Stimulated activated naive B cell treated with anti-CD40 and anti-IgM and Interleukin-4, amounts not matched to agents 10 μg/mL and 1 μg/mL and 100 μg/mL, for 72 hours (primary cell): Measurements from ENCODE around the gene GRID2.

Experiments used
- ATAC-seq, 2 donors: fragments of 150-1000 bp; cut with Tn5 transposase; replicated peaks; 2 replicates each; pipeline ENCODE4 v1.10.0; 2021; ENCODE audit warnings: moderate library complexity in 1 of 2
- DNase-seq: peaks from one replicate; pipeline ENCODE4 v3.0.0; 2021
- H3K27ac Mint-ChIP-seq: one replicate; pipeline ENCODE4 v1.8.0; 2022; ENCODE audit warnings: mild to moderate bottlenecking, mixed read lengths
- H3K27me3 Mint-ChIP-seq, 2 donors: one replicate each; pipeline ENCODE4 v1.8.0; 2022; ENCODE audit warnings: mixed read lengths in 2 of 2
- H3K36me3 Mint-ChIP-seq, 2 donors: one replicate each; pipeline ENCODE4 v1.8.0; 2022; ENCODE audit warnings: mixed read lengths in 2 of 2, mild to moderate bottlenecking in 1 of 2
- H3K4me1 Mint-ChIP-seq, 2 donors: one replicate each; pipeline ENCODE4 v1.8.0; 2022; ENCODE audit warnings: mixed read lengths in 2 of 2, mild to moderate bottlenecking in 1 of 2
- H3K4me3 Mint-ChIP-seq, 2 donors: one replicate each; pipeline ENCODE4 v1.8.0; 2022; ENCODE audit warnings: mild to moderate bottlenecking in 2 of 2, mixed read lengths in 2 of 2, moderate library complexity in 1 of 2
- H3K9me3 Mint-ChIP-seq, 2 donors: one replicate each; pipeline ENCODE4 v1.8.0; 2022; ENCODE audit warnings: mixed read lengths in 2 of 2, mild to moderate bottlenecking in 1 of 2

The GRID2 gene

GRCh38 chr4:92988301-92988700 is 684.5 kb downstream of the GRID2 start:
- ATAC-seq = no peak
- Mint-ChIP-seq H3K9me3 (peaks cover 0 to 4% of the 10 kb centered on the region in 2 donors), H3K36me3 (no peaks in the 10 kb centered on the region), H3K27me3 (no peaks in the 10 kb centered on the region), H3K27ac (no peak overlapping the region), H3K4me1 (no peaks in the 10 kb centered on the region), H3K4me3 (no peak overlapping the region)
- no peak for DNase-seq

GRCh38 chr4:92992758-92993157 is 689.0 kb downstream of the GRID2 start:
- no peaks in the 10 kb centered on the region for H3K4me1 Mint-ChIP-seq

GRCh38 chr4:92994727-92995126 is 691.0 kb downstream of the GRID2 start:
- no peak for ATAC-seq
- no peak overlapping the region for H3K27ac Mint-ChIP-seq
- no peaks in the 10 kb centered on the region for H3K36me3 Mint-ChIP-seq
- no peaks in the 10 kb centered on the region for H3K27me3 Mint-ChIP-seq
- H3K9me3 Mint-ChIP-seq = no peaks in the 10 kb centered on the region
- no peak for DNase-seq
- H3K4me3 Mint-ChIP-seq = no peak overlapping the region
- H3K4me1 Mint-ChIP-seq = no peaks in the 10 kb centered on the region

More at GRCh38 chr4:92992758-92993157, 689.0 kb downstream of the GRID2 start:
- Mint-ChIP-seq H3K27ac (no peak overlapping the region), H3K9me3 (no peaks in the 10 kb centered on the region), H3K4me3 (no peak overlapping the region), H3K36me3 (no peaks in the 10 kb centered on the region), H3K27me3 (no peaks in the 10 kb centered on the region)
- ATAC-seq (no peak), DNase-seq (no peak)

GRCh38 chr4:92996533-92996932 is 692.8 kb downstream of the GRID2 start:
- no peak overlapping the region for H3K27ac Mint-ChIP-seq
- no peaks in the 10 kb centered on the region for H3K27me3 Mint-ChIP-seq
- H3K9me3 Mint-ChIP-seq = no peaks in the 10 kb centered on the region
- no peak for DNase-seq
- H3K36me3 Mint-ChIP-seq = no peaks in the 10 kb centered on the region
- H3K4me3 Mint-ChIP-seq = no peak overlapping the region
- no peaks in the 10 kb centered on the region for H3K4me1 Mint-ChIP-seq
- ATAC-seq = peak in 1 of 2 donors; percentile 16

GRCh38 chr4:93000910-93001309 is 697.1 kb downstream of the GRID2 start:
- Mint-ChIP-seq H3K4me1 (no peaks in the 10 kb centered on the region), H3K9me3 (no peaks in the 10 kb centered on the region), H3K27me3 (no peaks in the 10 kb centered on the region), H3K36me3 (no peaks in the 10 kb centered on the region), H3K27ac (no peak overlapping the region), H3K4me3 (no peak overlapping the region)
- DNase-seq (no peak), ATAC-seq (no peak)

- H3K9me3 Mint-ChIP-seq = no peaks in the 10 kb centered on the region
- H3K4me1 Mint-ChIP-seq = no peaks in the 10 kb centered on the region
- no peaks in the 10 kb centered on the region for H3K27me3 Mint-ChIP-seq
- ATAC-seq = no peak
- DNase-seq = no peak
- no peak overlapping the region for H3K27ac Mint-ChIP-seq
- no peaks in the 10 kb centered on the region for H3K36me3 Mint-ChIP-seq
- H3K4me3 Mint-ChIP-seq = no peak overlapping the region
These were observed 698.5 kb downstream of the GRID2 start for GRCh38 chr4:93002240-93002639.

- Mint-ChIP-seq H3K27ac (no peak overlapping the region), H3K4me1 (no peaks in the 10 kb centered on the region), H3K9me3 (peaks cover 2 to 7% of the 10 kb centered on the region in 2 donors), H3K27me3 (no peaks in the 10 kb centered on the region), H3K36me3 (no peaks in the 10 kb centered on the region), H3K4me3 (no peak overlapping the region)
- ATAC-seq = no peak
- no peak for DNase-seq
These were observed 712.6 kb downstream of the GRID2 start for GRCh38 chr4:93016350-93016749.

GRCh38 chr4:93018243-93018642 is 714.5 kb downstream of the GRID2 start:
- Mint-ChIP-seq H3K9me3 (peaks cover 2 to 7% of the 10 kb centered on the region in 2 donors), H3K27ac (no peak overlapping the region), H3K4me3 (no peak overlapping the region), H3K27me3 (no peaks in the 10 kb centered on the region), H3K36me3 (no peaks in the 10 kb centered on the region), H3K4me1 (no peaks in the 10 kb centered on the region)
- ATAC-seq (no peak), DNase-seq (no peak)

- no peak overlapping the region for H3K4me3 Mint-ChIP-seq
- no peaks in the 10 kb centered on the region for H3K4me1 Mint-ChIP-seq
- H3K27ac Mint-ChIP-seq = no peak overlapping the region
- H3K9me3 Mint-ChIP-seq = peaks cover 2 to 7% of the 10 kb centered on the region in 2 donors
- H3K27me3 Mint-ChIP-seq = no peaks in the 10 kb centered on the region
- no peak for ATAC-seq
- no peak for DNase-seq
- H3K36me3 Mint-ChIP-seq = no peaks in the 10 kb centered on the region
These were observed 715.0 kb downstream of the GRID2 start for GRCh38 chr4:93018806-93019205.

GRCh38 chr4:93029769-93030168 is 726.0 kb downstream of the GRID2 start:
- ATAC-seq = no peak
- no peak for DNase-seq
- H3K4me1 Mint-ChIP-seq = peaks cover 3 to 6% of the 10 kb centered on the region in 2 donors

GRCh38 chr4:93030670-93031069 is 726.9 kb downstream of the GRID2 start:
- H3K9me3 Mint-ChIP-seq = peaks cover 6 to 9% of the 10 kb centered on the region in 2 donors
- H3K4me1 Mint-ChIP-seq = peaks cover 3 to 6% of the 10 kb centered on the region in 2 donors
- ATAC-seq = no peak
- DNase-seq = no peak
- no peak overlapping the region for H3K4me3 Mint-ChIP-seq
- H3K27me3 Mint-ChIP-seq = no peaks in the 10 kb centered on the region
- H3K36me3 Mint-ChIP-seq = no peaks in the 10 kb centered on the region
- H3K27ac Mint-ChIP-seq = no peak overlapping the region

More at GRCh38 chr4:93029769-93030168, 726.0 kb downstream of the GRID2 start:
- H3K27me3 Mint-ChIP-seq = no peaks in the 10 kb centered on the region
- no peak overlapping the region for H3K4me3 Mint-ChIP-seq
- no peaks in the 10 kb centered on the region for H3K36me3 Mint-ChIP-seq
- H3K9me3 Mint-ChIP-seq = peaks cover 5 to 9% of the 10 kb centered on the region in 2 donors
- H3K27ac Mint-ChIP-seq = no peak overlapping the region

GRCh38 chr4:93031431-93032098 is 727.8 kb downstream of the GRID2 start:
- no peak for ATAC-seq
- no peak for DNase-seq
- Mint-ChIP-seq H3K4me3 (no peak overlapping the region), H3K27me3 (no peaks in the 10 kb centered on the region), H3K9me3 (peaks cover 6 to 9% of the 10 kb centered on the region in 2 donors), H3K4me1 (peaks cover 3 to 6% of the 10 kb centered on the region in 2 donors), H3K27ac (no peak overlapping the region), H3K36me3 (no peaks in the 10 kb centered on the region)

- Mint-ChIP-seq H3K36me3 (no peaks in the 10 kb centered on the region), H3K27me3 (no peaks in the 10 kb centered on the region), H3K4me3 (no peak overlapping the region), H3K9me3 (peaks cover 0 to 1% of the 10 kb centered on the region in 2 donors), H3K4me1 (no peaks in the 10 kb centered on the region), H3K27ac (no peak overlapping the region)
- ATAC-seq (no peak), DNase-seq (no peak)
These were observed 739.0 kb downstream of the GRID2 start for GRCh38 chr4:93042746-93043145.

- Mint-ChIP-seq H3K27ac (no peak overlapping the region), H3K27me3 (no peaks in the 10 kb centered on the region), H3K4me3 (no peak overlapping the region), H3K36me3 (no peaks in the 10 kb centered on the region), H3K4me1 (no peaks in the 10 kb centered on the region), H3K9me3 (no peaks in the 10 kb centered on the region)
- DNase-seq (no peak), ATAC-seq (no peak)
These were observed 749.4 kb downstream of the GRID2 start for GRCh38 chr4:93053140-93053539.

- Mint-ChIP-seq H3K4me1 (no peaks in the 10 kb centered on the region), H3K36me3 (no peaks in the 10 kb centered on the region), H3K9me3 (no peaks in the 10 kb centered on the region), H3K27me3 (no peaks in the 10 kb centered on the region), H3K4me3 (no peak overlapping the region), H3K27ac (no peak overlapping the region)
- ATAC-seq (no peak), DNase-seq (no peak)
These were observed 758.1 kb downstream of the GRID2 start for GRCh38 chr4:93061826-93062225.
